GM13977 (cell line): ENCODE data around the gene LAMA3.

Experiments
- DNase-seq: peaks from one replicate; pipeline ENCODE4 v3.0.0; 2012; ENCODE audit warnings: low spot score
- in situ Hi-C: fragments of 300-500 bp; cut with MboI; formaldehyde crosslinking; loops from one replicate; pipeline ENCODE4 v1.12.0; 2022; ENCODE audit warnings: low sequenced_read_pairs, low pct_unique_long_range_greater_than_20kb, mixed read lengths, inconsistent platforms; ENCODE audit not compliant: unreplicated experiment
- TF ChIP-seq, protein P1 (sequence below): IDR thresholded peaks from 2 replicates; pipeline ENCODE4 v1.5.1; 2012; ENCODE audit warnings: mild to moderate bottlenecking, control low read depth; ENCODE audit not compliant: insufficient read depth; ENCODE audit errors: extremely low read depth, missing control alignments

LAMA3 gene

GRCh38 chr18:23879966-23880565, 190.8 kb downstream of the LAMA3 start:
- DNase-seq = no peak
- TF ChIP-seq, protein P1, sequence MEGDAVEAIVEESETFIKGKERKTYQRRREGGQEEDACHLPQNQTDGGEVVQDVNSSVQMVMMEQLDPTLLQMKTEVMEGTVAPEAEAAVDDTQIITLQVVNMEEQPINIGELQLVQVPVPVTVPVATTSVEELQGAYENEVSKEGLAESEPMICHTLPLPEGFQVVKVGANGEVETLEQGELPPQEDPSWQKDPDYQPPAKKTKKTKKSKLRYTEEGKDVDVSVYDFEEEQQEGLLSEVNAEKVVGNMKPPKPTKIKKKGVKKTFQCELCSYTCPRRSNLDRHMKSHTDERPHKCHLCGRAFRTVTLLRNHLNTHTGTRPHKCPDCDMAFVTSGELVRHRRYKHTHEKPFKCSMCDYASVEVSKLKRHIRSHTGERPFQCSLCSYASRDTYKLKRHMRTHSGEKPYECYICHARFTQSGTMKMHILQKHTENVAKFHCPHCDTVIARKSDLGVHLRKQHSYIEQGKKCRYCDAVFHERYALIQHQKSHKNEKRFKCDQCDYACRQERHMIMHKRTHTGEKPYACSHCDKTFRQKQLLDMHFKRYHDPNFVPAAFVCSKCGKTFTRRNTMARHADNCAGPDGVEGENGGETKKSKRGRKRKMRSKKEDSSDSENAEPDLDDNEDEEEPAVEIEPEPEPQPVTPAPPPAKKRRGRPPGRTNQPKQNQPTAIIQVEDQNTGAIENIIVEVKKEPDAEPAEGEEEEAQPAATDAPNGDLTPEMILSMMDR = no peak
- in situ Hi-C loops = no loop called here

- DNase-seq = no peak
- in situ Hi-C loops = no loop called here
- TF ChIP-seq, protein P1 = no peak
These were observed 191.8 kb downstream of the LAMA3 start for GRCh38 chr18:23880931-23881617.

GRCh38 chr18:23881778-23882177, 192.5 kb downstream of the LAMA3 start:
- DNase-seq = no peak
- TF ChIP-seq, protein P1 = no peak
- in situ Hi-C loops = no loop called here

- in situ Hi-C loops = no loop called here
- DNase-seq = no peak
- TF ChIP-seq, protein P1 = no peak
These were observed 193.5 kb downstream of the LAMA3 start for GRCh38 chr18:23882616-23883276.

DNA sequence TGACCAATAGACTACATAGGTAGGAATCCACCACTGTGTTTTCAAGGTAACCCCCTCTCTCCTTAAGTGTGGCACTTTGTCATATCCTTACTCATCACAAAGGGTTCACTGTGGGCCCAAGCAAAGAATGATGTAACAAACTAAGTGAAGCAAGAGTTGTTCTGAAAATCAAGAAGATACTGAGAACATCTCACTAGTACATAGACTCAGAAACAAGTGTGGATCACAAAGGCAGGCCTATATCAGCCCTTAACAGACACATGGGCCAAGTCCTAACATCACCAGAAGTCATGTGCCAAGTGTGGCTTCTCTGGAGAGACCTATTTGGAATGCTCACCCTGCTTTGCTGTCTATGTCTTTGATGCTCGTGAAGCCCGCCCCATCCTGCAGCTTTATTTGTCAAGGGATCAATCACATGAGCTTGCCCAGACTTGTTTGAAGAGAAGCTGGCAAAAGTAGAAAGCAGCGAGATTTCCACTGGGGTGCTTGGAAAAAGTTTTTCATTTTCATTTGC, 194.1 kb downstream of the LAMA3 start:
- DNase-seq = no peak
- TF ChIP-seq, protein P1 = no peak
- in situ Hi-C loops = no loop called here

DNA sequence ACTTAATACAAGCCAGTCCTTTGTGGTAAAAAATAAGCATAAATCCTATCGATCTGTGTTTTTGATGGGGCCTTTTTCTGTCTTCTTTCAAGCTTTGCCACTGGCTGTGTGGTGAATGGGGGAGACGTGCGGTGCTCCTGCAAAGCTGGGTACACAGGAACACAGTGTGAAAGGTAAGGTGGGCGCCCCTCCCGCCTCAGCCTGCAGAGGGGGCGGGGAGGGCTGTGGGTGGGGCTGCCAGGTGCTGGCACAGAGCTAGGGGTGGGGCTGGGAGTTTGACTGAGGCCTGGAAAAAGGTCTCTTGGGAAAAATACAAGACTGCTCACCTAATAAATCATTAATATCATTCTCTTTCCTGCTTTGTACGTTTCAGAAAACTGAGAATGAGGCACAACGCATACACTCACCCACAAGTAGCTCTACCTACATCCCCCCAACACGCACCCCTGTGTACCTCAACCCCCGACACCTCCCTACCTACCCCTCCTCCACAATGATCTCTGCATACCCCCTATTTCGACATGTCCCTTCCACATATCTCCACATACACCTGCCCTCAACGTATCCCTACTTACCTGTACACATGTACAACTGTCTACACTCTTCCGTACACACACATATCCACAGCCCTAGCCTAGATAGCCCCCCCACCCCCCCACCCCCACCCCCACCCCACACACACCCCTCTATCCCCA, 195.6 kb downstream of the LAMA3 start:
- TF ChIP-seq, protein P1 = no peak
- DNase-seq = no peak
- in situ Hi-C loops = no loop called here
